Astrocyte (in vitro differentiated cells and primary cell): Measurements from ENCODE around the gene SH2D2A. TPM values are rescaled to one million over a fixed set of nuclear protein-coding genes. Genes with fewer than 3 reads are reported as not detected.

Experiments used
- DNase-seq: peaks from one replicate; pipeline ENCODE4 v3.0.0-alpha.2; 2010; ENCODE audit warnings: low read depth
- FAIRE-seq: peaks from 2 replicates; lab custom pipeline; 2011; peaks lifted over from hg19 to GRCh38; lab: Jason Lieb, UNC
- H2AFZ ChIP-seq: 2 replicates; pipeline ENCODE4 v1.6.0; 2012; ENCODE audit warnings: low read depth, low read length, inconsistent platforms
- H3K27ac ChIP-seq: 2 replicates; pipeline ENCODE4 v1.5.1; 2011; ENCODE audit warnings: low read depth, low read length, inconsistent platforms
- H3K27me3 ChIP-seq: 2 replicates; pipeline ENCODE4 v1.6.0; 2011; ENCODE audit warnings: low read length, inconsistent platforms; ENCODE audit not compliant: insufficient read depth
- H3K36me3 ChIP-seq: 2 replicates; pipeline ENCODE4 v1.5.1; 2011; ENCODE audit warnings: low read length, inconsistent platforms; ENCODE audit not compliant: insufficient read depth
- H3K4me1 ChIP-seq: 2 replicates; pipeline ENCODE4 v1.5.1; 2011; ENCODE audit warnings: low read length, inconsistent platforms; ENCODE audit not compliant: insufficient read depth
- H3K4me2 ChIP-seq: 2 replicates; pipeline ENCODE4 v1.6.0; 2012; ENCODE audit warnings: low read length, inconsistent platforms
- H3K4me3 ChIP-seq: 2 replicates; pipeline ENCODE4 v1.5.1; 2011; ENCODE audit warnings: low read depth, mild to moderate bottlenecking, low read length, inconsistent platforms; ENCODE audit not compliant: insufficient read depth
- H3K79me2 ChIP-seq: 2 replicates; pipeline ENCODE4 v1.6.0; 2012; ENCODE audit warnings: mild to moderate bottlenecking, low read length, inconsistent platforms; ENCODE audit not compliant: insufficient read depth
- H3K9ac ChIP-seq: 2 replicates; pipeline ENCODE4 v1.6.0; 2012; ENCODE audit warnings: mild to moderate bottlenecking, low read length, inconsistent platforms
- H3K9me3 ChIP-seq: 2 replicates; pipeline ENCODE4 v1.5.1; 2012; ENCODE audit warnings: low read depth, mild to moderate bottlenecking, low read length, inconsistent platforms; ENCODE audit not compliant: insufficient read depth
- H4K20me1 ChIP-seq: 2 replicates; pipeline ENCODE4 v1.6.0; 2012; ENCODE audit warnings: low read length, inconsistent platforms; ENCODE audit not compliant: insufficient read depth
- H3K27ac Mint-ChIP-seq: one replicate; pipeline ENCODE4 v1.8.0; 2021; ENCODE audit warnings: mild to moderate bottlenecking, mixed read lengths; ENCODE audit not compliant: unreplicated experiment
- H3K27me3 Mint-ChIP-seq: one replicate; pipeline ENCODE4 v1.8.0; 2021; ENCODE audit warnings: low read depth, mixed read lengths; ENCODE audit not compliant: unreplicated experiment
- H3K36me3 Mint-ChIP-seq: one replicate; pipeline ENCODE4 v1.8.0; 2021; ENCODE audit warnings: low read depth, mixed read lengths; ENCODE audit not compliant: unreplicated experiment
- H3K4me1 Mint-ChIP-seq: one replicate; pipeline ENCODE4 v1.8.0; 2021; ENCODE audit warnings: low read depth, mixed read lengths; ENCODE audit not compliant: unreplicated experiment
- H3K4me3 Mint-ChIP-seq: one replicate; pipeline ENCODE4 v1.8.0; 2021; ENCODE audit warnings: mild to moderate bottlenecking, moderate library complexity, mixed read lengths; ENCODE audit not compliant: unreplicated experiment
- H3K9me3 Mint-ChIP-seq: one replicate; pipeline ENCODE4 v1.8.0; 2021; ENCODE audit warnings: mild to moderate bottlenecking, mixed read lengths; ENCODE audit not compliant: unreplicated experiment
- CTCF ChIP-seq: IDR thresholded peaks from 2 replicates; pipeline ENCODE4 v1.5.1; 2011; ENCODE audit warnings: low read depth, mild to moderate bottlenecking, inconsistent platforms, low read length, moderate library complexity; ENCODE audit not compliant: insufficient read depth
- EZH2 ChIP-seq: IDR thresholded peaks from 2 replicates; pipeline ENCODE4 v1.6.1; 2012; ENCODE audit warnings: mild to moderate bottlenecking, low read length, inconsistent platforms; ENCODE audit not compliant: insufficient read depth
- total RNA-seq: library from RNA; stranded (reverse); gene quantifications from 2 replicates; pipeline ENCODE4 v1.2.1, GENCODE V29; 2021

Gene SH2D2A
- total RNA-seq, 1 donor from 2014 or later, result 1.1 TPM

GRCh38 chr1:156821801-156822200, 5.2 kb upstream of the SH2D2A start:
- Histone ChIP-seq H3K9ac (no peak overlapping the region), H3K4me3 (no peak overlapping the region), H3K27me3 (peaks cover 6% of the 10 kb centered on the region), H2AFZ (no peak overlapping the region), H3K36me3 (no peaks in the 10 kb centered on the region), H3K4me2 (no peak overlapping the region), H3K9me3 (no peaks in the 10 kb centered on the region), H3K4me1 (peaks cover 6% of the 10 kb centered on the region), H4K20me1 (no peaks in the 10 kb centered on the region), H3K79me2 (no peaks in the 10 kb centered on the region), H3K27ac (no peak overlapping the region)
- TF ChIP-seq CTCF, result no peak
- TF ChIP-seq EZH2, result no peak
- Mint-ChIP-seq H3K27me3 (peaks cover 35% of the 10 kb centered on the region), H3K4me1 (peaks cover 21% of the 10 kb centered on the region), H3K9me3 (peaks cover 10% of the 10 kb centered on the region), H3K27ac (peak overlapping the region; percentile 31), H3K36me3 (peaks cover 5% of the 10 kb centered on the region), H3K4me3 (no peak overlapping the region)
- DNase-seq (peak; percentile 82), FAIRE-seq (no peak)

- no peaks in the 10 kb centered on the region for H3K79me2 ChIP-seq
- H3K4me1 Mint-ChIP-seq, result peaks cover 24% of the 10 kb centered on the region
- H3K27ac ChIP-seq, result no peak overlapping the region
- no peak overlapping the region for H3K4me2 ChIP-seq
- H2AFZ ChIP-seq, result no peak overlapping the region
- peaks cover 4% of the 10 kb centered on the region for H3K9me3 Mint-ChIP-seq
- no peak overlapping the region for H3K4me3 Mint-ChIP-seq
- peaks cover 8% of the 10 kb centered on the region for H3K36me3 Mint-ChIP-seq
- TF ChIP-seq EZH2 (no peak), CTCF (no peak)
- no peaks in the 10 kb centered on the region for H3K9me3 ChIP-seq
- H4K20me1 ChIP-seq, result no peaks in the 10 kb centered on the region
- H3K27me3 Mint-ChIP-seq, result peaks cover 25% of the 10 kb centered on the region
- peaks cover 2% of the 10 kb centered on the region for H3K27me3 ChIP-seq
- H3K27ac Mint-ChIP-seq, result no peak overlapping the region
- peaks cover 24% of the 10 kb centered on the region for H3K4me1 ChIP-seq
- no peak overlapping the region for H3K4me3 ChIP-seq
- DNase-seq (no peak), FAIRE-seq (no peak)
- no peak overlapping the region for H3K9ac ChIP-seq
- H3K36me3 ChIP-seq, result no peaks in the 10 kb centered on the region
Observed at GRCh38 chr1:156815961-156816422, 656 bp downstream of the SH2D2A start.

- H3K27ac ChIP-seq, result no peak overlapping the region
Observed at GRCh38 chr1:156815307-156815826, 1.3 kb downstream of the SH2D2A start.

More at GRCh38 chr1:156815307-156815826, 1.3 kb downstream of the SH2D2A start:
- Histone ChIP-seq H3K4me3 (no peak overlapping the region), H3K27me3 (peaks cover 2% of the 10 kb centered on the region), H3K79me2 (no peaks in the 10 kb centered on the region), H4K20me1 (no peaks in the 10 kb centered on the region), H3K9ac (no peak overlapping the region), H2AFZ (no peak overlapping the region), H3K4me2 (peak overlapping the region; percentile 15), H3K9me3 (no peaks in the 10 kb centered on the region), H3K4me1 (peaks cover 24% of the 10 kb centered on the region), H3K36me3 (no peaks in the 10 kb centered on the region)
- FAIRE-seq (no peak), DNase-seq (peak; percentile 69)
- Mint-ChIP-seq H3K4me3 (peak overlapping the region; percentile 4), H3K9me3 (peaks cover 4% of the 10 kb centered on the region), H3K27ac (no peak overlapping the region), H3K36me3 (peaks cover 8% of the 10 kb centered on the region), H3K27me3 (peaks cover 25% of the 10 kb centered on the region), H3K4me1 (peaks cover 24% of the 10 kb centered on the region)
- TF ChIP-seq EZH2 (no peak), CTCF (no peak)
